ENCODE results near the gene C12orf42. TPM values are rescaled to one million over a fixed set of nuclear protein-coding genes. Genes with fewer than 3 reads are reported as not detected.

Gene C12orf42
- total and polyA plus RNA-seq, 7 donors = not detected

GRCh38 chr12:103469719-103470118 is 26.0 kb downstream of the C12orf42 start:
- Histone ChIP-seq H3K4me3 (no peak overlapping the region), H3K36me3 (ENCODE audit: insufficient read depth in 1 of 2, low read depth in 1 of 2) (no peaks in the 10 kb centered on the region), H3K27me3 (ENCODE audit: insufficient read depth in 3 of 3, low read length in 2 of 3) (no peaks in the 10 kb centered on the region), H3K9me3 (peaks cover 3% of the 10 kb centered on the region), H3K27ac (no peak overlapping the region), H3K4me1 (no peaks in the 10 kb centered on the region)
- ATAC-seq (no peak), DNase-seq (no peak)
- intact Hi-C loops (cut with DNase I) = no loop called here
- 70 to 74% (median 74%) methylated on average over 5 of the region's 5 CpGs for WGBS, 3 donors
- TF ChIP-seq CTCF (IDR thresholded peaks at IDR 0.05) = no peak

- 38 to 42% (median 40%) methylated on average over 3 of the region's 3 CpGs for WGBS, 3 donors
- ATAC-seq = no peak
- Histone ChIP-seq H3K4me3 (no peak overlapping the region), H3K4me1 (no peaks in the 10 kb centered on the region), H3K36me3 (ENCODE audit: insufficient read depth in 1 of 2, low read depth in 1 of 2) (no peaks in the 10 kb centered on the region), H3K27ac (no peak overlapping the region), H3K9me3 (peaks cover 7% of the 10 kb centered on the region), H3K27me3 (ENCODE audit: insufficient read depth in 3 of 3, low read length in 2 of 3) (no peaks in the 10 kb centered on the region)
- intact Hi-C loops (cut with DNase I) = no loop called here
- DNase-seq = no peak
- no peak for TF ChIP-seq CTCF (IDR thresholded peaks at IDR 0.05)
These were observed 26.9 kb downstream of the C12orf42 start for GRCh38 chr12:103468837-103469236.

- Histone ChIP-seq H3K27me3 (ENCODE audit: insufficient read depth in 3 of 3, low read length in 2 of 3) (no peaks in the 10 kb centered on the region), H3K36me3 (ENCODE audit: insufficient read depth in 1 of 2, low read depth in 1 of 2) (no peaks in the 10 kb centered on the region), H3K4me3 (no peak overlapping the region), H3K9me3 (peaks cover 10% of the 10 kb centered on the region), H3K27ac (no peak overlapping the region), H3K4me1 (no peaks in the 10 kb centered on the region)
- no peak for TF ChIP-seq CTCF (IDR thresholded peaks at IDR 0.05)
- intact Hi-C loops (cut with DNase I) = no loop called here
- DNase-seq (no peak), ATAC-seq (no peak)
- 81 to 89% (median 84%) methylated on average over 3 of the region's 3 CpGs for WGBS, 3 donors
These were observed 33.1 kb downstream of the C12orf42 start for GRCh38 chr12:103462675-103463074.

- no peak for DNase-seq
- intact Hi-C loops (cut with DNase I) = no loop called here
- no peak overlapping the region for H3K4me3 ChIP-seq
- H3K27me3 ChIP-seq (ENCODE audit: insufficient read depth in 3 of 3, low read length in 2 of 3) = no peaks in the 10 kb centered on the region
- no peak overlapping the region for H3K27ac ChIP-seq
- no peaks in the 10 kb centered on the region for H3K9me3 ChIP-seq
- no peak for ATAC-seq
- H3K36me3 ChIP-seq (ENCODE audit: insufficient read depth in 1 of 2, low read depth in 1 of 2) = no peaks in the 10 kb centered on the region
- 51 to 60% (median 54%) methylated on average over 2 of the region's 2 CpGs for WGBS, 3 donors
- TF ChIP-seq CTCF (IDR thresholded peaks at IDR 0.05) = no peak
- no peaks in the 10 kb centered on the region for H3K4me1 ChIP-seq
These were observed 38.3 kb downstream of the C12orf42 start for GRCh38 chr12:103457471-103457870.

GRCh38 chr12:103456006-103456405 is 39.8 kb downstream of the C12orf42 start:
- H3K4me1 ChIP-seq = no peaks in the 10 kb centered on the region
- DNase-seq (no peak), ATAC-seq (no peak)
- H3K36me3 ChIP-seq (ENCODE audit: insufficient read depth in 1 of 2, low read depth in 1 of 2) = no peaks in the 10 kb centered on the region
- intact Hi-C loops (cut with DNase I) = no loop called here
- no peaks in the 10 kb centered on the region for H3K27me3 ChIP-seq (ENCODE audit: insufficient read depth in 3 of 3, low read length in 2 of 3)
- H3K4me3 ChIP-seq = no peak overlapping the region
- 66 to 68% (median 67%) methylated on average over 2 of the region's 2 CpGs for whole genome bisulfite sequencing, 3 donors
- no peak for TF ChIP-seq CTCF (IDR thresholded peaks at IDR 0.05)
- H3K27ac ChIP-seq = no peak overlapping the region
- H3K9me3 ChIP-seq = no peaks in the 10 kb centered on the region

All from psoas muscle (tissue), 8 donors.